ENCODE measurements around the gene AQP1. TPM values are rescaled to one million over a fixed set of nuclear protein-coding genes. Genes with fewer than 3 reads are reported as not detected.

The AQP1 gene
- polyA plus RNA-seq, 3 donors: 0.03 TPM; not detected in 2

GRCh38 chr7:30922596-30922995 lies 10.9 kb downstream of the AQP1 start:
- Histone ChIP-seq H3K79me2 (ENCODE audit: insufficient read depth, low read length) (no peaks in the 10 kb centered on the region), H3K9ac (ENCODE audit: insufficient read depth, low read length, poor library complexity, severe bottlenecking) (no peak overlapping the region), H3K4me3 (replicated peaks in 1 of 3; ENCODE audit: low read depth in 2 of 3, low read length in 3 of 3) (no peak overlapping the region), H3K4me2 (replicated peaks; ENCODE audit: extremely low read depth, low read length, poor library complexity, severe bottlenecking) (no peak overlapping the region), H3K9me3 (replicated peaks in 1 of 2; ENCODE audit: control insufficient read depth in 1 of 2, insufficient read depth in 1 of 2, low read length in 2 of 2) (peaks cover 0 to 7% of the 10 kb centered on the region in 2 donors), H3K4me1 (ENCODE audit: control insufficient read depth in 1 of 2, insufficient read depth in 2 of 2, low read length in 2 of 2) (no peaks in the 10 kb centered on the region), H2AFZ (ENCODE audit: insufficient read depth, low read depth, low read length, poor library complexity, severe bottlenecking) (no peak overlapping the region), H3K27me3 (ENCODE audit: control insufficient read depth in 2 of 2, insufficient read depth in 2 of 2, low read length in 2 of 2) (no peaks in the 10 kb centered on the region), H3K36me3 (replicated peaks in 1 of 2; ENCODE audit: control insufficient read depth in 1 of 2, insufficient read depth in 2 of 2, low read length in 2 of 2) (no peaks in the 10 kb centered on the region), H4K20me1 (ENCODE audit: insufficient read depth, low read length) (no peaks in the 10 kb centered on the region), H3K27ac (ENCODE audit: low read depth in 1 of 2, low read length in 2 of 2) (no peak overlapping the region)
- peaks cover 2 to 10% (median 6%) of the 10 kb centered on the region in 7 donors for H3K9me3 Mint-ChIP-seq
- H3K4me1 Mint-ChIP-seq: no peaks in the 10 kb centered on the region
- peaks cover 0 to 5% (median 0%) of the 10 kb centered on the region in 3 donors for H3K27me3 Mint-ChIP-seq (ENCODE audit: low read depth in 3 of 3)
- no peak for TF ChIP-seq CTCF (IDR thresholded peaks at IDR 0.05)
- 98% methylated on average over 4 of the region's 9 CpGs for WGBS (ENCODE audit: insufficient coverage)
- no peaks in the 10 kb centered on the region for H3K36me3 Mint-ChIP-seq
- H3K27ac Mint-ChIP-seq: no peak overlapping the region
- DNase-seq: no peak
- intact Hi-C loops (cut with micrococcal nuclease): no loop called here
- H3K4me3 Mint-ChIP-seq: no peak overlapping the region

GRCh38 chr7:30923009-30923773 lies 11.5 kb downstream of the AQP1 start:
- Histone ChIP-seq H3K36me3 (replicated peaks in 1 of 2; ENCODE audit: control insufficient read depth in 1 of 2, insufficient read depth in 2 of 2, low read length in 2 of 2) (no peaks in the 10 kb centered on the region), H3K27me3 (ENCODE audit: control insufficient read depth in 2 of 2, insufficient read depth in 2 of 2, low read length in 2 of 2) (no peaks in the 10 kb centered on the region), H3K4me1 (ENCODE audit: control insufficient read depth in 1 of 2, insufficient read depth in 2 of 2, low read length in 2 of 2) (no peaks in the 10 kb centered on the region), H3K9ac (ENCODE audit: insufficient read depth, low read length, poor library complexity, severe bottlenecking) (no peak overlapping the region), H3K9me3 (replicated peaks in 1 of 2; ENCODE audit: control insufficient read depth in 1 of 2, insufficient read depth in 1 of 2, low read length in 2 of 2) (peaks cover 0 to 7% of the 10 kb centered on the region in 2 donors), H4K20me1 (ENCODE audit: insufficient read depth, low read length) (no peaks in the 10 kb centered on the region), H3K27ac (ENCODE audit: low read depth in 1 of 2, low read length in 2 of 2) (no peak overlapping the region), H3K4me3 (replicated peaks in 1 of 3; ENCODE audit: low read depth in 2 of 3, low read length in 3 of 3) (no peak overlapping the region), H3K4me2 (replicated peaks; ENCODE audit: extremely low read depth, low read length, poor library complexity, severe bottlenecking) (no peak overlapping the region), H2AFZ (ENCODE audit: insufficient read depth, low read depth, low read length, poor library complexity, severe bottlenecking) (no peak overlapping the region), H3K79me2 (ENCODE audit: insufficient read depth, low read length) (no peaks in the 10 kb centered on the region)
- TF ChIP-seq CTCF (IDR thresholded peaks at IDR 0.05): no peak
- 99% methylated on average over 10 of the region's 19 CpGs for WGBS (ENCODE audit: insufficient coverage)
- intact Hi-C loops (cut with micrococcal nuclease): no loop called here
- Mint-ChIP-seq H3K36me3 (no peaks in the 10 kb centered on the region), H3K27ac (no peak overlapping the region), H3K4me3 (no peak overlapping the region), H3K9me3 (peaks cover 2 to 16% (median 6%) of the 10 kb centered on the region in 7 donors), H3K27me3 (ENCODE audit: low read depth in 3 of 3) (peaks cover 0 to 5% (median 0%) of the 10 kb centered on the region in 3 donors), H3K4me1 (no peaks in the 10 kb centered on the region)
- no peak for DNase-seq

All from CD14-positive monocyte (primary cell).